GM10266 (cell line): ENCODE results near the gene CEP44.
"Not testable (repeated sequence)": the region's sequence is repeated elsewhere in the genome, so short reads cannot be mapped to it uniquely, and the experiment has no call there.

Experiments
- DNase-seq: peaks from one replicate; pipeline ENCODE4 v3.0.0; 2012; ENCODE audit errors: extremely low spot score
- CTCF ChIP-seq: IDR thresholded peaks from 2 replicates; pipeline ENCODE4 v1.5.1; 2012; ENCODE audit warnings: mild to moderate bottlenecking, low read depth; ENCODE audit not compliant: control insufficient read depth, insufficient read depth; ENCODE audit errors: missing control alignments

CEP44 gene

GRCh38 chr4:174369985-174370384, 86.3 kb downstream of the CEP44 start:
- TF ChIP-seq CTCF = no peak
- DNase-seq = no peak

- TF ChIP-seq CTCF = no peak
- no peak for DNase-seq
Observed at GRCh38 chr4:174373821-174374220, 90.1 kb downstream of the CEP44 start.

- no peak for DNase-seq
- TF ChIP-seq CTCF = no peak
Observed at GRCh38 chr4:174375422-174375821, 91.7 kb downstream of the CEP44 start.

- no peak for TF ChIP-seq CTCF
- DNase-seq = no peak
Observed at GRCh38 chr4:174377613-174378012, 93.9 kb downstream of the CEP44 start.

GRCh38 chr4:174378951-174379350, 95.2 kb downstream of the CEP44 start:
- DNase-seq = no peak
- no peak for TF ChIP-seq CTCF

- not testable (repeated sequence) for DNase-seq
Observed at GRCh38 chr4:174380206-174380605, 96.5 kb downstream of the CEP44 start.

- DNase-seq = no peak
- TF ChIP-seq CTCF = no peak
Observed at GRCh38 chr4:174380699-174381439, 97.2 kb downstream of the CEP44 start.

- no peak for TF ChIP-seq CTCF
- no peak for DNase-seq
Observed at GRCh38 chr4:174381440-174381800, 97.7 kb downstream of the CEP44 start.
